HG02588 (cell line): Measurements from ENCODE around the gene FAM171A2.
"Not testable (repeated sequence)": the region's sequence is repeated elsewhere in the genome, so short reads cannot be mapped to it uniquely, and the experiment has no call there.

ENCODE experiments used
- ATAC-seq: cut with Tn5 transposase; IDR thresholded peaks from one replicate; pipeline ENCODE4 v1.9.1; 2021; ENCODE audit warnings: mild to moderate bottlenecking, moderate library complexity; ENCODE audit not compliant: unreplicated experiment

FAM171A2 gene

DNA sequence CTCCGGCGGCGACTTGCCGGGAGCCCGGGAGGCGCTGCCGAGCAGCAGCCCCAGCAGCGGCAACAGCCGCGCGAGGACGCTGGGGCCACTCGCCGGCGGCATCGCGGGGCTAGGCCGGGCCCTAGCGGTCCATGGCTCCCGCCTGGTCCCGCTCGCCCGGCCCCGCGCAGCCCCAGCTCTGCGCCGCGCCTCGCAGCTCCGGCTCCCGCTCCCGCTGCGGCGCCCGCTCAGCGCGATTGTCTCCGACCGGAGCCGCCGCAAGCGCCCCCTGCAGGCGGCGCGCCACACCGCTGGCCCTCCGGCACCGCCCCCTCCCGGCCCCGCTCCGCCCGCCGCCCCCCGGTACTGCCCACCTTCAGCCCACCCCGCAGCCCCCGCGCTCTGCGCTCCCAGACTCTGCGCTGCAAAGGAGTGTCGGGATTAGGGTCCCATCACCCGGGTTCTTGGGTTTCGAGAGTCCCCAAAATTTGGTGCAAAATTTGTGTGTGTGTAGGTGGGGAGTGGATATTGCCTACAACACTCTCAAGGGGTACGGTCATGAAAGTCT is at the start of gene FAM171A2:
Gene FAM171A2, minus strand, starts transcription at position 241 of the 547 bp plus-strand sequence. Its CDS starts 139 bp downstream, at position 102.
- peak; percentile 59 for ATAC-seq

DNA sequence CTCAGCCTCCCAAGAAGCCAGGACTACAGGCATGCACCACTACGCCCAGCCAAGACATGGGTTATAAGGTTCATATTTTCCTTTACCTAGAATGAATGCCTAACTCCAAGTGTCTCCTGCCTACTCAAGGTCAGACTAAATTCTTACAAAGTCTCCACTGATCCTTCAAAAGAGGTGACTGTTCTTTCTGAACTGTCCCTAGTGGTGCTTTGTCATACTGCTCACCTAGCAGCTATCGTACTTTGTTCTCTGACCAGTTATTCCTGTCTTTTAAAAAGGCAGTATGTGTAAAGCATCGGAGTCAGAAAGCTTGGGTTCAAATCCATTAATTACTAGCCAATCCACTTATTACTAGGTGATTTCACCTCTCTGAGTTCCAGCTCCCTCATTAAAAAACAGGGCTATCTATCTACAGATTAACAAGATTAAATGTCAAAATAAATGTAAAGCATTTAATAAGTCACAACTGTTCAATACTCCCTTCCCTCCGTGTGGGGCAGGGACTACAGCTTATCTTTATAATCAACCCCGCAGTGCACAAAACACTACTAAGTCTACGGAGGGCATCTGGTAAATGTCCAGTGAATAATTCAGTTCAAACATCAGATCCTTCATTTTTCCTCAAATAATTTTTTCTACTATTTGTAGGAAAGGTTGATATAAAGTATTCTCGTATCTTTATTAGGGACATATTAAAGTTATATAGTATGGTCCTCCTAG is 45.8 kb upstream of the FAM171A2 start:
- no peak for ATAC-seq

DNA sequence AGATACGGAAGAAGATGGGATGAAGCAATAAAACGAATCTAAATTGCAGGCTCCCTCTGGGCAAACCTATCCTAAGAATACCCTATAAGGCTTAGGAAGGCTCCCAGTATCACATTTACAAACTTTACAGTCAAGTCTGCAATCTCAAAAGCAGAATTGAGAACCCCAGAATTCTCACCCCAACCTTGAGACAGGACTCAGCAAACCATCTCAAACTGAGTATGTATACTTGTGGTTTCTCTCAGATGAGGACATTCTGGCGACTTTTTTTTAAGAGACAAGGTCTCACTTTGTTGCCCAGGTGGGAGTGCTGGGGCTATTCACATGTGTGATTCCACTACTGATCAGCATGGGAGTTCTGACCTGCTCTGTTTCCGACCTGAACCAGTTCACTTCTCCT is 45.1 kb upstream of the FAM171A2 start:
- no peak for ATAC-seq

DNA sequence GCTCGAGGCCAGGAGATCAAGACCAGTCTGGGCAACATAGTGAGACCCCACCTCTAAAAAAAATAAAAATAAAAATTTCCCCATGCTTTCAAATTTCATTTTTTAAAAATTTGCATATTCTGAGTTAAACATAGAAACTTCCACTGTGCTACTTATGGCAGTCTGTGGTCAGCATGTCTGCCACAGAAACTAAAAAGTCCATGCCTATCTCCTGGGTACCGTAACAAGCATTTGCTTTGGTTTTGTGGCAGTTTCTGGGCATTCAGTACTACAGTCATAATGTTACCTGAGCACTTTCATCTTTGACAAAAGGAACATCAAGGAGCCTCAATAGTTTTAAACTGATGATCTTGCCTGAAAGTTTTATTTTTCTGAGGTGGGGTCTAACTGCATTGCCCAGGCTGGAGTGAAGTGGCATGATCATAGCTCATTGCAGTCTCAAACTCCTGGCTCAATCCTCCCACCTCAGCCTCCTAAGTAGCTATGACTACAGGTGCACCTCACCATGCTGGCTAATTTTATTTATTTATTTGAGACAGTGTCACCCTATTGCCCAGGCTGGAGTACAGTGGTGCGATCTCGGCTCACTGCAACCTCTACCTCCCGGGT is 39.0 kb upstream of the FAM171A2 start:
- no peak for ATAC-seq

DNA sequence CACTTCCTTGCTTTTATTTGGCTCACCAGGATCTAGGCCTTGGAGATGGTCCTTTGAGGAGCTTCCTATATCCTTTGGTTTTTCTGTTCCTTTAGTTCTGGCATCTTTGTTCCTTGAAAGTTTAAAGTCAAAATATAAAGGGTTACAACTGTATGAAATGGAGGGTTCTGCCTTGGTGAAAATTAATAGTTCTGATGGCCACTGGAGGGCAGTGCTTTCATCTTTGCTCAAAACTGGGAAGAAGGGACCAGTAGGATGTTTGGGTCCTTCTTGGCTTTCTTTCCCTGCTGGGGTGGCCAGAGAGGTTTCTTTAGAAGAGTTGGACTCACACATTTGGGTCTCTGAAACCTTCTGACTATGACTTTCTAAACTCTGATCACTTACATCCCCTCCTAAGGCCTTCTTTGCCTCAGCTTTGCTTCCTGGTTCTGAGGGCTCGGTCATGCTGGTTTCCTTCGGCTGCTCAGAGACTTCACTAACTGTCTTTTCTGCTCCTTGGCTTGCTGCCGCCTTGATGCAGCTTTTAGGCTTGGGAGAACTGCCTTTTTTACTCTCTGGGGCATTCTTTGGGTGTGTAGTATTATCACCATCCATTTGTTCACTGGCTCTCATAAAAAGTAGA is 36.7 kb upstream of the FAM171A2 start:
- ATAC-seq = no peak

DNA sequence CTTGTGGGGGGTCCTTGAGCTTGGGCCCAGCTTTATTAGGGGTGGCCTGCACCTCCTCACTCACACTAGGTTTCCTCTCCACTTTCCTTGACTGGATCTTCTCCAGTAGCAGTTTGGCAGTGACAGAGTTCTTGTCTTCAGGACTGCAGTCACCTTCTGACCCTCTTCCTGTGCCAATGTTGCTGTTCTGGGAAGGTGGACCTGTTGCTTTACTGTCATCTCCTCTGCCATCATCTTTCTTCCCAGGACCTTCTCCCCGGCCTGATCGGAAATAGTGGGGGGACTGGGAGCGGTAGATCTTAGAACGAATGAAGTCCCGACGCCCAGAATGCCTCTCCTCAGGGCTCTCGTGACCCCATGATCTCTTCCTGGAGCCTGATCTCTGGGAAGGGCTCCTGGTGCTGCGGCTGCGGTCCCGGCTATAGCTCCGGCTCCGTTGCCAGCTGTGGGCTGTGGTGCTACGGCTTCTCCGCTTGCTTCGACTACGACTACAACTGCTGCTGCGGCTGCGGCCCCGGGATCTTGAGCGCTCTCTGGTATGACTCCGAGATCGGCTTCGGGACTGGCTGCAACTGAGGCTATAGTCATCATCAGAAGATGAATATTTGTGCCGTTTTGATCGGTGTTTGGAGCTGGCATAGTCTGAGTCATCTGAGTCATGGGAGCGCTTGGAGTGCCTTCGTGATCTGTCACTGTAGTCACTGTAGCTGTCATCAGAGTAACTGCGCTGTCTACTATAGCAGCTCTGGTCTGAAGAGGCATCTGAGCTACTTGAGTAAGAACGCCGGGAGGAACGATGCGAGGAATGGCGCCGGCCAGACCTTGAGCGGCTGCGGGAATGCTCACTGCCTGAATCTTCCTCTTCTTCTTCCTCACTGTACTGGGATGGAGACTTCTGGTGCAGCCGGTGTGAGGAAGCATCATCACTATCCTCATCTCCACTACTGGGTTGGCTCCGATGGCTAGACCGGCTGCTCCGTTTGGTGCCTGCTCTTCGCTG is 35.3 kb upstream of the FAM171A2 start:
- ATAC-seq = no peak

DNA sequence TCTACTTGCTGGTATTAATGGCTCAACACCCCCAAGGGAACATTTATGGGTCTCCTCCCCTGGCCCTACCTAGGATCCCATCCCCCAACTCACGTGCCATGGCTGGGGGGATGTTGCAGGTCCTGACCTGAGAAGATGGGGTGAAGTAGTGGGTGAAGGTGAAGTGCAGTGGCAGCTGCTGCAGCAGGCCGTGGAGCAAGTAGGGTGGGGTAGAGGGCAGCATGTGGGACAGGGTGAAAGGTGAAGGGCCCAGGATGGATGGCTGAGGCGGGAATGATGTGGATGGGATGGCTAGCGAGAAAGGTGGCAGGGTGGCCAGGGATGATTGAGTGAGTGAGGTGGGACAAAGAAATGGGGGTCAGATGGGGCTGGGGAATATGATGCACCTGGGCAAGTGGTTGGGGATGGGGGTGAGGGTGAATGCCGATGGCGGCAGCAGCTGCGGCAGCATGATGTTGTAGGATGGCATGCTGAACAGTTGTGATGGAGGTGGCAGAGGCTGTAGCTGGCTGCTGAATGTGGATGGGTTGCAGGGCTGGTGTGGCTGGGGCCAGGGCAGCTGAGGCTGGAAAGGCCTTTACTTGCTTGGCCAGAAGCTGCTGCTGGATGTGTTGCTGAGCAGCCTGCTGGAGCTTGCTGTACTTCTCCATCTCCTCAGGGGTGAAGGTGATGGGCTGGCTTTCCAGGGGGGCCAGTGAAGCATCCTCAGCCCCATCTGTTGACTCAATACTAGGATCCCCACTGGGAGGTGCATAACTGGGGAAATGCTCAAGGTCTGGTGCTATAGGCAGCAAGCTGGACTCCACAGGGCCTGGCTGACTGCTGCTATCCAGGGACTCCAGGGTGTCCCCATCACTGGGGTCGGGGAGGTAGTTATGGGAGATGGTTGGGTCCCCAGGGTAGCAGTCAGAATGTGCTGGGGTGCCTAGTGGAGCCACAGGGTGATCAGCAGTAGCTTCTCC is 34.1 kb upstream of the FAM171A2 start:
- ATAC-seq = no peak

DNA sequence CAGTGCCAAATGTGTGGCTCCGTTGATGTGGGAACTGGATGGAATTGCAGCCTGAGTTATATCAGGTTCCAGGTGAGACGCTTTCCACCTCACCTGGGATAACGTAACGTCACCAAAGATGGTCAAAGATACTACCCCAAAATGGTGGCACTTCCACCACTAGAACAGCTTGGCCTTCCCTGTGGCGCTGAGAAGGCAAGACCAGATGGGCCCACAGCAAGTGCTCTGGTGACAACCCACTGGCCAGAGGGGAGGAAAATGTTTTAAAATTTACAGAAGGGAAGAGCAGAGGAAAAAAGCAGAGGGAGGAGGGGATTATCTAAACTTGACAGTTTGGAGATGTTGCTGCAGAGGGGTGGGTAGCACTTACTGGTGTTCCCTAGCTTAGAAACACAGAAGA is 33.3 kb upstream of the FAM171A2 start:
- ATAC-seq = no peak

DNA sequence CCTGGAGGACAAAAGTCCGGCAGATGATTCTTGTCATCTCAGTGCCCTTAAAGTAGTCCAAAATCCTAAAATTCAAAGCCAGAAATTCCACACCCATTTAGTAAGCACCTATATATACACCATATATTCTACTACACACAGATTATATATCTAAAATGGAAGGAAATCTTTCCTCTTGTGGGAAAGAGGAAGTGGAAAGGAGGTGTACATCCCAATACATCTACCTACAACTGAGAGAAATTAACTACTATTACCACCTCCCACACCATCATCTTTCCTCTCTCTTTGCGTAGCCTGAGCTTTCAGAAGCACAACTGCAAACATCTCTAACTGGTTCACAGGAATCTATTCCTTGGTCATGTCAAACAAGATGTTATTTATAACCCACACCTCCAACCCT is 31.2 kb upstream of the FAM171A2 start:
- ATAC-seq = no peak

DNA sequence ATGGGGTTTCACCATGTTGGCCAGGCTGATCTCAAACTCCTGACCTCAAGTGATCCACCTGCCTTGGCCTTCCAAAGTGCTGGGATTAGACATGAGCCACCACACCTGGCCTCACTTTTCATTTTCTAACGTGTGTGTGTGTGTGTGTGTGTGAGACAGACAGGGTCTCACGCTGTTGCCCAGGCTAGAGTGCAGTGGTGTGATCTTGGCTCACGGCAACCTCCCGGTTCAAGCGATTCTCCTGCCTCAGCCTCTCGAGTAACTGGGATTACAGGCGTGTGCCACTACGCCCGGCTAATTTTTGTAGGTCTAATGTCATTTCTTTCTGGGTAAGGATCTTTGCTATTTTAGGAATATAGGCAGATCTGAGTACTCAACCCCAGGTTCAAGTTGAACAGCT is 30.5 kb upstream of the FAM171A2 start:
- ATAC-seq = not testable (repeated sequence)

DNA sequence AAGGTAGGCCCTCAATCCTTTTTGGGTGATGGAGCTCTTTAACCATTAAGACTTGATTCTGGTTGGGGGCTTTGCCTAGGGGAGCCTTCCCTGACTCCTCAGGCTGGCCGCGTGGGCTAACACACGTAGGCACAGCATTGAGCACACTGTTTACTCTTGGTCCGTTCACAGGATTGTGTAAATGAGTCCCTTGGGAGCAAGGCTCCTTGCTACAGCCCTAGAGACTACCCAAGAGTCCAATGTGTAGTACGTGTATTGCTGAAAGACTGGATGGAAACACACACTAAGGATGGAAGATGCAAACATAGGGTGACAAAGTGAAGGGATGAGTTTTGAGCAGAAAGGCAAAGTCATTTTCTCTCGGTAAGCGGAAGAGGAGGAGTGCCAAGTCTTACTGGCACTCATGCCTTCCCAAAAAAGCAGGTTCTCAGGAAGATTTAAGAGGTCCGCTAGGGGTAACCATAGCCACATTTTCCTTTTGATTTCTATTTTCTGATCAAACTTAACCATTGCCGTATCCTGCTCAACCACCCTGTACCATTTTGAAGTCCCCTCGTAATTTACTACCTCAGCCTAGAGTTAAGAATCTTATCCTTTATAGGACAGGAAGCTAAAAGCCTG is 26.7 kb upstream of the FAM171A2 start:
- ATAC-seq = no peak

DNA sequence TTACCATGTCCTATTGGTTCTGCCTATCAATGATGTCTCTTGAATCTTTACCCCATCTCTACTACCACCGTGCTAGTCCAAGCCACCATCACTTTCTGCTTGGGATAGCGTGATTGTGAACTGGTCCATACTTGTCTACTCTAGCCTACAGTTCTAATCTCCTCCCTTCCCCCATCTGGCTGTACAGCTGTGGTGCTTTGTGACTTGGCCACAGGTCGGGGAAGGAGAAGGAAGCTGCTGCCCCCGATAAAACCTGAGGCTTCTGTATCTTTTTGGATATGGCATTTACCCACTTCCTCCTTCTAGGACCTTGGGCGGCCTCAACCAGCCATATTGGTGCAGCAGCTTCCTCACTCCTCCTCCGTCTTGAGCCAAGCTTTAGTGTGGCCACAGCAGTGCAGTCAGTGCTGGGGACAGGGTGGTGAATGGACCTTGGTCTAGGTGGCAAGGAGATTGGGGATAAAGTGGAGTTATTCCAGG is 26.1 kb upstream of the FAM171A2 start:
- ATAC-seq = no peak

DNA sequence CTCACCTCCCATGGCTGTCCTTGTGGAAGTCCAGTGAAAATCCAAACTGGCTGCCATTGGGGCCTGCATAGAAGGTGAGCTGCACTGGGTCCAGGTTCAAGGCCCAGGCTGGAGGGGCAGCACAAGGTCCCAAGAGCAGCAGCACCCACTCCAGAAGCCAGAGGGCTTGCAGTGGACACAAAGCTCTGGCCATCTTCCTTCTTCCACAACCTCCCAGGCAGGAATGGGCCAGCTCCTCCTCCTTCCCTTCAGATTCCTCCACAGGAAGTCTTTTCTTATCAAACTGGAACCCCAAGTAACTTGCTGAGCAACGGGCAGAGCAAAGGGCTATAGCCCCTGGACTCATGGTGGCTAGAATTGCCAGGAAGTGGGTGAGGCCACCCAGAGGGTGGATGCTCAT is 25.6 kb upstream of the FAM171A2 start, which contains the start of gene ITGA2B:
Gene ITGA2B, minus strand, starts transcription at position 369 of the 400 bp plus-strand sequence. Its CDS starts 176 bp downstream, at position 193.
- ATAC-seq = no peak

DNA sequence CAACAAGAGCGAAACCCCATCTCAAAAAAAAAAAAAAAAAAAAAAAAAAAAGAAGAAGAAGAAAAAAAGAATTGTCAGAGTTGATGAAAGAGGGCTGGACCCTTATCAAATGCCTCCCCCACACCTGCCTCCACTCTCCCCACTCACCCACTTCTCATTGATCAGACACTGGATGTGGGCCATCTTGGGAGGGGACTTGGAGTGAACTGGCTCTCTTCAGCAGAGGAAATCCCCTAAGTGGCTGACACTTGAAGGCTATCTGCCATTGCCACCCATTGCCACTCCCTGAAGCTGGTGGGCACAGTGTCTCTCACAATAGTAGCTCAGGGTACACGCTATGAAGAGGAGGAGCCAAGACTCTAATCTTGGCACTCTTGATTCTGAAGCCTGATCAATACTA is 24.2 kb upstream of the FAM171A2 start:
- no peak for ATAC-seq

DNA sequence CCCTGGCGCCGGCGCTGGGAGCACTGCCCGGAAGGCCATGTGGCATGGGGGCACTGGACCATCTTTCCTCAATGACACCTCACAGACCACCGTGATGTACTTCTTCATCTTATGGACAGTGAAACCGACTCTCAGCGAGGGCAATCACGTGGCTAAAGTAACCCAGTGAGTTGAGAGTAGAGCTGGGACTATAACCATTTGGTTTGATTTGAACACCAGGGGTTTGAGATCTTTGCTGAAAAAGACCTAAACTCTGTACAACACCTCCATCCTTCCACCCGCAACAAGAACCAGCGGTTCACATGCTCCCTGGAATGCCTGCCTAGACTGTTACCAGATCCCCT is 22.5 kb upstream of the FAM171A2 start:
- no peak for ATAC-seq

DNA sequence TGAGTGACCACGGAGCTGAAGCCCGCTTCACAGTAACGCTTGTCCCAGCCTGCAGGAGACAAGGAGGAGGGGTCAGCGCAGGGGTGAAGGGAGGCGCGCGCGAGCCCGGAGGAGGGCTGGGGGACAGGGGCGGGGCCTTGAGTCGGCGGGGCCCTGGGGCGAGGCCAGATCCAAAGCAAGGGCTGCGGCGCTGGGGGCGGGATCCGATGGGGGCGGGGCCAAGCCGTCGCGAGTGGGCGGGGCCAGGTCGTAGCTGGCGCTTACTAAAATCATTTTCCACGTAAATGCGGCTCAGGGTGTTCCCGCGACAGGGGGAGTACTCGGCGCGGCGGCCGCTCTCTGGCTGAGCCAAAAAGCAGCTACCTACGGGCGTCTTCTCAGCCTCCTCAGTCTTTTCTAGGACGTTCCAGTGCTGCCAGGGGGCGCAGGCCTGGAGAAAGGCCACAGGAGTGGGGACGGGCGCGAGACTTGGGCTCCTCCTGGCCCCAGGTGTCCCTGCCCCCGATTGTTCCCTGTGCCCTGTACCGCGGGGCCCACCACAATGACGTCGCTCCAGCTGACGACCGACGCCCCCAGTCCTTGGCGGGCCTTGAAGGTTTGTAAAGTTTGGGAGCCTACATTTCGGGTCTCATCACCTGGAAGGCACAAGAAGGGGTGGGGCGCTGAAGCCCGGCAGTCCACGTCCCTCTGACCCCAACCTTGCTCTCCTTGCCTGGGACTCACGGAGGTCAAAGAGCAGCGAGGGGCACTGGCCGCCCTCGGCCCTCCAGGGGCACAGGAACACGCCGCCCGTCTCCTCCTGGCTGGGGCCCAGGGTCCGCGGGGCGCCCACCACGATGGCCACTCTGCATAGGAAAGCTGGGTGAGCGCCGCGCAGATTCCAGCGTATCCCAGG is 21.9 kb upstream of the FAM171A2 start:
- ATAC-seq = no peak

DNA sequence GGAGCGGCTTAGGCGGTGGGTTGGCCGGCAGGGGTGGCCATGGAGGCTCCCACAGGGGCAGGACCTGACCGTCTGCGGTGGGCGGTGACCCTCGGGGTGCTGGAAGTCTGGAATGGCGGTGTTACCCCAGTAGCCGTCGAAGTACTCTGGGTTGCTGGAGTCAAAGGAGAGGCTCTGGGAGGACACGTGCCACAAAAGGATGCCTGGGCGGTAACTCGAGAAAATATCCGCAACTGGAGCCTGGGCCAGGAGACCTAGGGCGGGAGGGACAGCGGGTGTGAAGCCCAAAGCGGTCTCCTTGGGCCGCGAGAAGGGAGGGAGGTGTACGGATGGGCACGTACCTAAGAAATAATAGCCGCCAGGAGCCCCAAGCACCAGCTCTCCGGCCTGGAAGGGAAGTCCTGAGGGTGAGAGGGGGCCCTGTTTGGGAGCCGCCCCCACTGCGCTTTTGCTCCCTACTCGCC is 21.2 kb upstream of the FAM171A2 start:
- no peak for ATAC-seq

DNA sequence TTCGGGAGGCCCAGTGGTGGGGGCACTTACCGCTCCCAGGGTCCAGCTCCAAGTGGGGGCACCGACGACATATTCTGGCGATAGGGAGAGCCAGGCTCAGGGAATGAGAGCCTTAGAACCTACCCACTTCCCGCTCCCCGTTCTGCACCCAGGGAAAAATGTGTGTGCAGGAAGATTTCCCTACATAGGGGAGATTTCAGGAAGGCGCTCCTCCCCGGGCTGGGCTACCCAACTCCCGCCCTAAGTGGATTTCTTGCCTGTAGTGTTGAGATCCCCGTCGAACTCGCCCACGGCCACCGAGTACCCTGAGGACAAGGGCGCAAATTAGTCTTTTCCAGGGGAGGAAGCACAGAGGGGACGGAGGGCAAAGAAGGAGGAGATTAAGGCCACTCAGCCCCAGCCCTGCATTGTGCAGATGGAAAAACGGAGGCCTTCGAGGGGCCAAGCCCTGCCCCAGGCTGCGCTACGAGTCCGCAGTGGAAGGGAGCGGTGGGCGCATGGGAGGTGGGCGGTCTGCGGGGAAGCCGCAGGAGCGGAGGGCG is 20.7 kb upstream of the FAM171A2 start:
- no peak for ATAC-seq
